Lower lobe of right lung (tissue), 2 donors: ENCODE data around the gene RNF213. TPM values are rescaled to one million over a fixed set of nuclear protein-coding genes. Genes with fewer than 3 reads are reported as not detected.

ENCODE experiments used
- ATAC-seq, 2 donors: fragments of 200-7000 bp; cut with Tn5 transposase; one replicate each; pipeline ENCODE4 v1.9.1; 2020 to 2022; ENCODE audit warnings: mild to moderate bottlenecking in 2 of 2, moderate library complexity in 2 of 2
- DNase-seq: peaks from one replicate; pipeline ENCODE4 v3.0.0-alpha.2; 2020
- H3K27ac ChIP-seq: fragments of 200-600 bp; one replicate; pipeline ENCODE4 v1.8.0; 2022
- H3K27me3 ChIP-seq: fragments of 200-600 bp; one replicate; pipeline ENCODE4 v1.8.0; 2022; ENCODE audit warnings: low read depth
- H3K36me3 ChIP-seq: fragments of 200-600 bp; one replicate; pipeline ENCODE4 v1.8.0; 2022; ENCODE audit warnings: mild to moderate bottlenecking
- H3K4me1 ChIP-seq: fragments of 200-600 bp; one replicate; pipeline ENCODE4 v1.8.0; 2022
- H3K4me3 ChIP-seq: fragments of 200-600 bp; one replicate; pipeline ENCODE4 v1.8.0; 2022; ENCODE audit warnings: mild to moderate bottlenecking
- H3K9me3 ChIP-seq: fragments of 200-600 bp; one replicate; pipeline ENCODE4 v1.8.0; 2022
- intact Hi-C: fragments of 100-400 bp; cut with DNase I; formaldehyde crosslinking; loops from one replicate; pipeline ENCODE4 v1.11.0; 2022
- total RNA-seq: library from RNA; stranded (reverse); fragmentation: NEBNext Ultra II Directional; extraction: Animal tissue kit (Norgen Biotek cat#: 25700); gene quantifications from one replicate; pipeline ENCODE4 v1.2.1, GENCODE V29; 2021
- TF ChIP-seq, protein P1 (sequence below): fragments of 200-600 bp; IDR thresholded peaks from one replicate; pipeline ENCODE4 v1.8.0; 2022; ENCODE audit warnings: antibody characterized with exemption, mild to moderate bottlenecking
- donor health status: DM: no; HTN: yes; CAD: no; lungs with severe emphysema.

RNF213 gene
- total RNA-seq, 1 donor from 2014 or later, result 300 TPM

DNA sequence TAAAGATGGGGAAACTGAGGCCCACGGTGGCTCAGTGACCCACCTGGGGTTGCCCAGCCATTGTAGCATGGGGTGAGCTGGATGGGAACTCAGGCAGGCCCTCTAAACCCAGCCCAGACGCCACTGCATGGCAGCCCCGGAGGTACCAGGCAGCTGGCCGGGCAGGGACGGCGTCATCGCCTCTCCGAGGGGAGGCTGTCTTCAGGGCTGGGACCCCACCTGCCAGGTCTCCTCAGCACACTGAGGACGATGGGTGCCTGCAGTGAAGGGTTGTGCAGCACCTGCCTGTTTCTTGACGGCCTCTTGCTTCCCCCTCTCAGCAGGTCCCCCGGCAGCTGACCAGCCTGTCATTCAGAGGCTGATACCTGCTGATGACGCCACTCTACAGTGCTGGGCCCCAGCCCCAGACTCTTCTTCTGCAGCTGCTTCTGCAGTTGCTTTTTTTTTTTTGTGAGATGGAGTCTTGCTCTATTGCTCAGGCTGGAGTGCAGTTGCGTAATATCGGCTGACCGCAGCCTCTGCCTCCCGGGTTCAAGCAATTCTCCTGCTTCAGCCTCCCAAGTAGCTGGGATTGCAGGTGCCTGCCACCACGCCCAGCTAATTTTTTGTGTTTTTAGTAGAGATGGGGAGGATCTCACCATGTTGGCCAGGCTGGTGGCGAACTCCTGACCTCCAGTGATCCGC, 24.7 kb downstream of the RNF213 start:
- Histone ChIP-seq H3K4me3 (no peak overlapping the region), H3K27ac (no peak overlapping the region), H3K9me3 (no peaks in the 10 kb centered on the region), H3K4me1 (peaks cover 3% of the 10 kb centered on the region), H3K27me3 (no peaks in the 10 kb centered on the region), H3K36me3 (peaks cover 88% of the 10 kb centered on the region)
- TF ChIP-seq, protein P1, sequence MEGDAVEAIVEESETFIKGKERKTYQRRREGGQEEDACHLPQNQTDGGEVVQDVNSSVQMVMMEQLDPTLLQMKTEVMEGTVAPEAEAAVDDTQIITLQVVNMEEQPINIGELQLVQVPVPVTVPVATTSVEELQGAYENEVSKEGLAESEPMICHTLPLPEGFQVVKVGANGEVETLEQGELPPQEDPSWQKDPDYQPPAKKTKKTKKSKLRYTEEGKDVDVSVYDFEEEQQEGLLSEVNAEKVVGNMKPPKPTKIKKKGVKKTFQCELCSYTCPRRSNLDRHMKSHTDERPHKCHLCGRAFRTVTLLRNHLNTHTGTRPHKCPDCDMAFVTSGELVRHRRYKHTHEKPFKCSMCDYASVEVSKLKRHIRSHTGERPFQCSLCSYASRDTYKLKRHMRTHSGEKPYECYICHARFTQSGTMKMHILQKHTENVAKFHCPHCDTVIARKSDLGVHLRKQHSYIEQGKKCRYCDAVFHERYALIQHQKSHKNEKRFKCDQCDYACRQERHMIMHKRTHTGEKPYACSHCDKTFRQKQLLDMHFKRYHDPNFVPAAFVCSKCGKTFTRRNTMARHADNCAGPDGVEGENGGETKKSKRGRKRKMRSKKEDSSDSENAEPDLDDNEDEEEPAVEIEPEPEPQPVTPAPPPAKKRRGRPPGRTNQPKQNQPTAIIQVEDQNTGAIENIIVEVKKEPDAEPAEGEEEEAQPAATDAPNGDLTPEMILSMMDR, result no peak
- intact Hi-C loops, result no loop called here
- ATAC-seq (no peak), DNase-seq (peak; percentile 41)

DNA sequence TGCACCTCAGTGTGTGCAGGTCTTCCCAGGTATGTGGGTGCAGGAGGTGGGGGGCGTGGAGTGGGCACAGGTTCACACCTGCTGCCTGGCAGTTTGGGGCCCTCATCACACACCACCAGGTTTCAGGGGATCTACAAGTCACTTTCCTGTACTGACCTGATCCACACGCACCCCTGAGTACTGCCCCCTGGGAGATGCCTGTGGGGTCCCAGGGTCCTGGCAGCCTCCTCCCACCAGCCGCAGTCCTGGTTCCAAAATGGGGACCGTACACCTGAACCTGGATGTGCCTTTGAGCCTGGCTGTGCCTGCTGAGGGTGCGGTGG, 25.9 kb downstream of the RNF213 start:
- DNase-seq (peak; percentile 30), ATAC-seq (no peak)
- peaks cover 93% of the 10 kb centered on the region for H3K36me3 ChIP-seq
- H3K27me3 ChIP-seq, result no peaks in the 10 kb centered on the region
- no peaks in the 10 kb centered on the region for H3K9me3 ChIP-seq
- no peak overlapping the region for H3K4me3 ChIP-seq
- H3K4me1 ChIP-seq, result no peaks in the 10 kb centered on the region
- TF ChIP-seq, protein P1, result no peak
- no peak overlapping the region for H3K27ac ChIP-seq
- intact Hi-C loops, result no loop called here

DNA sequence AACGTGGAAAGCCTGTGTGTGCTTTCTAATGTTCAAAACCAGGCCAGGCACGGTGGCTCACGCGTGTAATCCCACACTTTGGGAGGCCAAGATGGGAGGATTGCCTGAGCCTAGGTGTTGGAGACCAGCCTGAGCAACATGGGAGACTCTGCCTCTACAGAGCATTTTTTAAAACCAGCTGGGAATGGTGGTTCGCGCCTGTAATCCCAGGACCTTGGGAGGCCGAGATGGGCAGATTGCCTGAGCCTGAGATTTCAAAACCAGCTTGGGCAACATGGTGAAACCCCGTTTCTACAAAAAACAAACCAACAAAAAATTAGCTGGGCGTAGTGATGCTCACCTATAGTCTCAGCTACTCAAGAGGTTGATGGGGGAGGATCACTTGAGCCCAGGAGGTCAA, 26.4 kb downstream of the RNF213 start:
- H3K27me3 ChIP-seq, result no peaks in the 10 kb centered on the region
- no peaks in the 10 kb centered on the region for H3K9me3 ChIP-seq
- no peak overlapping the region for H3K4me3 ChIP-seq
- H3K27ac ChIP-seq, result no peak overlapping the region
- peaks cover 93% of the 10 kb centered on the region for H3K36me3 ChIP-seq
- intact Hi-C loops, result no loop called here
- DNase-seq (no peak), ATAC-seq (no peak)
- TF ChIP-seq, protein P1, result no peak
- H3K4me1 ChIP-seq, result no peaks in the 10 kb centered on the region

DNA sequence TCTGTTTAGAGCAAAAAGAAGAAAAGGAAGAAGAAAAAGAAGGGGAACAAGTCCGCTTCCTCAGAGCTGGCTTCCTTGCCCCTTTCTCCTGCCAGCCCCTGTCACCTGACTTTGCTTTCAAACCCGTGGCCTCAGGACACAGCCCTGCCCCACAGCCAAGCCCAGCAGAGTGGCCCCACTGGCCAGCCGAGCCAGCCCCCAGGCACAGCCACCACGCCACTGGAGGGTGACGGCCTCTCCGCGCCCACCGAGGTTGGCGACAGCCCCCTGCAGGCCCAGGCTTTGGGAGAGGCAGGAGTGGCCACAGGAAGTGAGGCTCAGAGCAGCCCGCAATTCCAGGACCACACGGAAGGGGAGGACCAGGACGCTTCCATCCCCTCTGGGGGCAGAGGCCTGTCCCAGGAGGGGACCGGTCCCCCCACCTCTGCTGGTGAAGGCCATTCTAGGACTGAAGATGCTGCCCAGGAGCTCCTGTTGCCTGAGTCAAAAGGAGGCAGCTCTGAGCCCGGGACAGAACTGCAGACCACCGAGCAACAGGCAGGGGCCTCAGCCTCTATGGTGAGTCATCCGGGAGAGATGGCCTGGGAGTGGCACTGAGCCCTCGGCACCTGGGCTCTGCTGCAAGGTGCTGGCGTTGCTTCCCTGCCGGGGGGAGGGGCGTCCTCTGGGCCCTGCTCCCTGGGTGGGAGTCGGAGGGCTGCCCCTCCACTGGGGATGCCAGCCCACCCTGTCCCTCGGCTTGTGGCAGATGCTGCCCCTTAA, 27.3 kb downstream of the RNF213 start:
- DNase-seq (peak; percentile 41), ATAC-seq (no peak)
- no peak overlapping the region for H3K4me3 ChIP-seq
- no peaks in the 10 kb centered on the region for H3K4me1 ChIP-seq
- H3K27me3 ChIP-seq, result no peaks in the 10 kb centered on the region
- TF ChIP-seq, protein P1, result no peak
- no peaks in the 10 kb centered on the region for H3K9me3 ChIP-seq
- peaks cover 93% of the 10 kb centered on the region for H3K36me3 ChIP-seq
- intact Hi-C loops, result no loop called here
- no peak overlapping the region for H3K27ac ChIP-seq

DNA sequence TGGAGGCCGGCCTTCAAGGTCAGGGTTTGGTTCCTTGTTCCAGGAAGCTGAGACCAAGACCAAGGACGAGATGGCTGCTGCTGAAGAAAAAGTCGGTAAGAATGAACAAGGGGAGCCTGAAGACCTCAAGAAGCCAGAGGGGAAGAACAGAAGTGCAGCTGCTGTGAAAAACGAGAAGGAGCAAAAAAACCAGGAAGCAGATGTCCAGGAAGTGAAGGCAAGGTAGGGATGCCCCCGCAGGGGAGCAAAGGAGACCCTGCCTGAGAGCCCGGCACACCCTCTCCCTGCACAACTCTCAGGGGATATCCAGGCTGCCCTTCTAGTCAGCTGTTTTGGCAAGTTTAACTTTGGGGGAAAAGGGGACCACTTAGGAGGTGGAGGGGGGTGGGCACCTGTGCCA, 29.0 kb downstream of the RNF213 start:
- no peaks in the 10 kb centered on the region for H3K4me1 ChIP-seq
- intact Hi-C loops, result no loop called here
- no peak for ATAC-seq
- H3K27me3 ChIP-seq, result no peaks in the 10 kb centered on the region
- TF ChIP-seq, protein P1, result no peak
- H3K9me3 ChIP-seq, result no peaks in the 10 kb centered on the region
- H3K27ac ChIP-seq, result no peak overlapping the region
- no peak overlapping the region for H3K4me3 ChIP-seq
- peaks cover 98% of the 10 kb centered on the region for H3K36me3 ChIP-seq
- DNase-seq, result peak; percentile 1
